Muscle layer of duodenum (tissue), 2 donors: ENCODE results near the gene ATP9B.

ENCODE experiments used
- H3K27ac ChIP-seq: one replicate; pipeline ENCODE4 v1.7.0; 2013; ENCODE audit warnings: mild to moderate bottlenecking, low read length
- H3K27me3 ChIP-seq: one replicate; pipeline ENCODE4 v1.7.0; 2013; ENCODE audit warnings: low read depth, mild to moderate bottlenecking, control low read depth, low read length
- H3K36me3 ChIP-seq, 2 donors: one replicate each; pipeline ENCODE4 v1.7.0; 2013; ENCODE audit warnings: low read length in 2 of 2, control low read depth in 1 of 2, mild to moderate bottlenecking in 1 of 2; ENCODE audit not compliant: insufficient read depth in 2 of 2, control insufficient read depth in 1 of 2
- H3K4me1 ChIP-seq, 2 donors: one replicate each; pipeline ENCODE4 v1.7.0; 2013; ENCODE audit warnings: low read length in 2 of 2, mild to moderate bottlenecking in 2 of 2, control low read depth in 1 of 2, moderate library complexity in 1 of 2; ENCODE audit not compliant: insufficient read depth in 2 of 2, control insufficient read depth in 1 of 2
- H3K4me3 ChIP-seq, 2 donors: one replicate each; pipeline ENCODE4 v1.7.0; 2013; ENCODE audit warnings: low read length in 2 of 2, low read depth in 1 of 2, mild to moderate bottlenecking in 1 of 2
- H3K9me3 ChIP-seq, 2 donors: one replicate each; pipeline ENCODE4 v1.7.0; 2013; ENCODE audit warnings: low read length in 2 of 2, control low read depth in 1 of 2, mild to moderate bottlenecking in 1 of 2; ENCODE audit not compliant: control insufficient read depth in 1 of 2
- donor health status: healthy.

ATP9B gene

DNA sequence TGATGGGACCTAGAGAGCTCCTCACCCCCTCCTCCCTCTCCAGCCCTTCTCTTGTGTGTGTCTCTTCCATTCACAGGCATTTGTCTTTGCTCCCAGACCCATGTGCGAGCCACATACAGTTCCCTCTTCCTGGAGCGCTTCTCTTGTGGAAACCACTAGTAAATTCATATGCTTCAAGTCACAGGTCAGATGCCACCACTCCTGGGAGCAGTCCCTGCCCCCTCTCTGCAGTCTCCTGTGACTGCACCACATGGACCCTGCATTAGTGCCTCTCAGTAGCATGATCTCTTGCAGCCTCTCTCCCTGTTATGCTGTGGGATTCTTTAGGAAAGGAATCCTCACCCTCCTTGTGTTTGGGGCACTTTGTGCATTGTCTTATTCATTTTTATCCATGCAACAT lies 230.1 kb downstream of the ATP9B start:
- no peaks in the 10 kb centered on the region for H3K9me3 ChIP-seq
- no peaks in the 10 kb centered on the region for H3K4me1 ChIP-seq
- H3K36me3 ChIP-seq: peaks cover 17 to 25% of the 10 kb centered on the region in 2 donors
- H3K27me3 ChIP-seq: no peaks in the 10 kb centered on the region
- no peak overlapping the region for H3K4me3 ChIP-seq
- H3K27ac ChIP-seq: no peak overlapping the region

DNA sequence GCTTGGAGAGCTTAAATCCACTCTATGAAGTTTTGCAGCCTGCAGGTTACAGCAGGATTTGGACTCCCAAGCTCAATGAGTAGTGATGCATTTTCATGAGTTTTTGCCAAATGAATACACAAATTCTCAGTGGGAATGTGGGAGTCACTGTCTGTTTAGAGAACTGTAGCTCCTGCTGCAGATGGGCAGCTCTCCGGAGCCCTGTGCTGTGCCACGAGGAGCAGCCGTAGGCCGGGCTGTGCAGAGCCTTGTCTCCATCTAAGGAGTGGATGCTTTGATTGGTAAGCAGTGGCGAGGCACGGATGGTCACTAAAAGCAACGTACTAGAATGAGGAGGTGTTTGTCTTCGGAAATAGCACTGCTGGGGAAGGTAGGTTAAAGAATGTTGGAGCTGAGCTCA lies 230.5 kb downstream of the ATP9B start:
- H3K4me3 ChIP-seq: no peak overlapping the region
- no peak overlapping the region for H3K27ac ChIP-seq
- H3K36me3 ChIP-seq: peaks cover 17 to 25% of the 10 kb centered on the region in 2 donors
- no peaks in the 10 kb centered on the region for H3K4me1 ChIP-seq
- no peaks in the 10 kb centered on the region for H3K27me3 ChIP-seq
- H3K9me3 ChIP-seq: no peaks in the 10 kb centered on the region

GRCh38 chr18:79300413-79300812 lies 231.2 kb downstream of the ATP9B start:
- H3K4me3 ChIP-seq: no peak overlapping the region
- no peaks in the 10 kb centered on the region for H3K4me1 ChIP-seq
- no peak overlapping the region for H3K27ac ChIP-seq
- peaks cover 17 to 26% of the 10 kb centered on the region in 2 donors for H3K36me3 ChIP-seq
- no peaks in the 10 kb centered on the region for H3K27me3 ChIP-seq
- H3K9me3 ChIP-seq: no peaks in the 10 kb centered on the region

GRCh38 chr18:79302120-79302519 lies 232.9 kb downstream of the ATP9B start:
- Histone ChIP-seq H3K4me1 (no peaks in the 10 kb centered on the region), H3K36me3 (peaks cover 29 to 32% of the 10 kb centered on the region in 2 donors), H3K27me3 (no peaks in the 10 kb centered on the region), H3K4me3 (no peak overlapping the region), H3K27ac (no peak overlapping the region), H3K9me3 (no peaks in the 10 kb centered on the region)

DNA sequence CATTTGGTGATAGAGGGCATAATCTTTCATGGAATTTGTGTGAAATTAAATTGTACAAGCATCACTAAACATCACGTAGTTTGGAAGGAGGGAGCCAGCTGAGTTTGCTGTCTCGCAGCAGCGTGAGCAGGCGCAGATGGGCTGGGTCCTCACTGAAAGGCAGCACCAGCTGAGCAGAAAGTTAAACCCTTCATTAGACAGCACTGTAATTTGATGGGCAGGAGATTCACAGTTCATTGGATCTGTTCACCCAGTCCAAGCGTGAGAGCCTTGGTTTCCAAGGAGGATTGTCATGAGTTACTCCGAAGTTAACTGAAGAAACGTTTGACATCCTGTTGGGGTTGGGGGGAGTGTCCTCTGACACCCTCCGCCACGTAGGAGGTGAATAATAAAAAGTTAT lies 236.7 kb downstream of the ATP9B start:
- H3K36me3 ChIP-seq: peaks cover 33 to 34% of the 10 kb centered on the region in 2 donors
- no peaks in the 10 kb centered on the region for H3K9me3 ChIP-seq
- no peaks in the 10 kb centered on the region for H3K27me3 ChIP-seq
- H3K4me3 ChIP-seq: no peak overlapping the region
- H3K4me1 ChIP-seq: no peaks in the 10 kb centered on the region
- no peak overlapping the region for H3K27ac ChIP-seq

DNA sequence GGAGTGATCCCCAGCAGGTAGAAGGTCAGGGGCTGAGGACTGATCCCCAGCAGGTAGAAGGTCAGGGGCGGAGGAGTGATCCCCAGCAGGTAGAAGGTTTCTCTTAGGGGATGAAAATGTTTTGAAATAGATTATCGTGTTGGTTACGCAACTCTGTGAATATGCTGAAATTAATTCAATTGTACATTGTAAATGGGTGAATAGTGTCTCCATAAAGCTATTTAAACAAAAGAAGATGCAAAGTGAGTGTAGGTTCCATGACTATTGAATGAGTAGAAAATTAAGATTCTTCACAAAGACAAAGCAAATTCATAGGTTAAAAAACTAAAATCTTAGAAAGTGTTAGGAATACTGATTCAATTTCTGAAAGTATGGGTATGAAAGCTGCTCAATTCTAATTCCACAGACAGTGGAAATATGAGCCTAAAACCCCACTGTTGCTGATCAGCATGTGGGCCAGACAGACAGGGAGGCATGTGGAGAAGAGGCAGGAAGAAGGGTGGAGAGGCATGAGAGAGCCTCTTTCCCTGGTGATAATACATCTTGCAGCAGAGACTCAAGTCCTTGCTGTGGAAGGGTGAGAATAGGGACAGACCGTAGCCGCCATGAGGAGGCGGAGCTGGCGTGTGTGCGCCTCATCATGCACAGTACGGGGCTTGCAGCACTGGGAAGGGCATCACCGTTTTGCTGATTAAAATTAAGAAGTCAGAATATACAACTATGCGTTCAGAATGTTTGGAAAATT lies 240.6 kb downstream of the ATP9B start:
- Histone ChIP-seq H3K36me3 (peaks cover 28 to 29% of the 10 kb centered on the region in 2 donors), H3K4me1 (no peaks in the 10 kb centered on the region), H3K4me3 (no peak overlapping the region), H3K9me3 (no peaks in the 10 kb centered on the region), H3K27me3 (no peaks in the 10 kb centered on the region), H3K27ac (no peak overlapping the region)

DNA sequence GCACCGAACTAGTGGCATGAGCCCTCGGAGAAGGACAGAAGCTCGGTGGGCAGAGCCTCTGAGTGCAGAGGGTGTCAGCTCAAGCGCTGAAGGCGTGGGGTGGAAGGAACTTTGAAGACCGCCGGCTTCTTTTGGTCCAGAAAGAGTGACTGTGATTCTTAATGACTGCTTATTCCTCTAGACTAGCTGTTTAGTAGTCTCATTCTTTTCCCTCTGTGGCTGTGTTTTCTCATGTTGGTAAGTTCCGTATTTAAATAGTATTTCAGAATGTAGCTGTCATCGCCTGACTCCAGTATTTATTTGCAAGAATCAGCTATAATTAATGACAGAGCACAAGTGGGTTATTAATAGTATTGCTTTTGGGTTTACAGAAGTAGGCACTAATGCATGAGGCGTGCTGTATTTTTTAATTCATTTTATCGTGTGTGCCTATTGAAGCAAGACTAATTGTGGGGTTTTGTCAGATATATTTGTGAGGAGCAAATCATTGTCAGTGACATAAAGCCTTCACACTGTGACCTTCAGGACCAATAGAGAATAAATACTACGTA lies 245.7 kb downstream of the ATP9B start:
- Histone ChIP-seq H3K27ac (no peak overlapping the region), H3K36me3 (peaks cover 9 to 28% of the 10 kb centered on the region in 2 donors), H3K27me3 (no peaks in the 10 kb centered on the region), H3K4me1 (no peaks in the 10 kb centered on the region), H3K9me3 (peaks cover 0 to 6% of the 10 kb centered on the region in 2 donors), H3K4me3 (no peak overlapping the region)

DNA sequence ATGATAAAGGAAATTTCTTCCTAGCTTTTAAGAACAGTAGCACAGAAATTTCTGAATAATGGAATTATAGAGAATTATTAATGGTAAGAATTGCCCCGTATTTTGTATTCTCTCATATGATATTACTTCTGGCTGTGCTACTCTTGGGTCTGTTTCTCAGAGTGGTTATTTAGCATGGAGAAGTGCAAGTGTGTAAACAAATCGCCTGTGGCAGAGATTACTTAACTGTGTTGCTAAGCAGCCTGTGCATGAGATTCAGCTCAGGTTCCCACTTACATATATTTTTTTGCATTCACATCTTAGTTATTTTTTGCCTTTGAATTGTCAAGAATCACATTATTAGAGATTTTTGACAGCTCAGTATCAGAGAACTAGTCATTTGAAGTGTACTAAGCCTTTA lies 246.4 kb downstream of the ATP9B start:
- peaks cover 9 to 25% of the 10 kb centered on the region in 2 donors for H3K36me3 ChIP-seq
- no peak overlapping the region for H3K4me3 ChIP-seq
- H3K27me3 ChIP-seq: no peaks in the 10 kb centered on the region
- peaks cover 0 to 6% of the 10 kb centered on the region in 2 donors for H3K9me3 ChIP-seq
- H3K4me1 ChIP-seq: no peaks in the 10 kb centered on the region
- H3K27ac ChIP-seq: no peak overlapping the region

- Histone ChIP-seq H3K36me3 (peaks cover 0 to 24% of the 10 kb centered on the region in 2 donors), H3K27ac (no peak overlapping the region), H3K4me1 (no peaks in the 10 kb centered on the region), H3K9me3 (peaks cover 0 to 6% of the 10 kb centered on the region in 2 donors), H3K4me3 (no peak overlapping the region), H3K27me3 (no peaks in the 10 kb centered on the region)
Measured at GRCh38 chr18:79317703-79318102, 248.5 kb downstream of the ATP9B start.

DNA sequence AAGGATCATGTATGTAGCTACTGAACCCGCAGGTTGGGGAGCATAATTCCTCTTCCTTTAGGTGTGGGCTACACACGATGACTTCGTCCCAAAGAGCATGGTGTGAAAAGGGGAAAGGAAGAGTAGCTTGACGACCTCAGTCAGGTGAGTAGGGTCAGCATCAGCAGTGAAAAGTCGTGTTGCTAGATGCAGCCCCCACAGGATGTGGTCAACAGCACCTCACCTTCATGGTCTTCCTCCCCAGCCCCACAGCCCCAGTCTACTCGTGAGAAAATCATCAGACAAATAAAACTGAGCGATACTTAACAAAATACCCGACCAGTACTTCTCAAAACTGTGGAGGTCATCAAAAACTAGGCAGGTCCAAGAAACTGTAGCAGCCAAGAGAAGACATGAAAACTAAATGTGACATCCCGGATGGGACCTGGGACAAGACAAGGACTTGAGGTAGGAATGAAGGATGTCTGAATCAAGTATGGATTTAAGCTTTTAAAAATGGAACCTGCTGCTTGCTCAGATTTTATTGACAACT lies 249.0 kb downstream of the ATP9B start:
- H3K9me3 ChIP-seq: peaks cover 0 to 6% of the 10 kb centered on the region in 2 donors
- H3K4me3 ChIP-seq: no peak overlapping the region
- H3K27ac ChIP-seq: no peak overlapping the region
- peaks cover 0 to 24% of the 10 kb centered on the region in 2 donors for H3K36me3 ChIP-seq
- no peaks in the 10 kb centered on the region for H3K4me1 ChIP-seq
- no peaks in the 10 kb centered on the region for H3K27me3 ChIP-seq

DNA sequence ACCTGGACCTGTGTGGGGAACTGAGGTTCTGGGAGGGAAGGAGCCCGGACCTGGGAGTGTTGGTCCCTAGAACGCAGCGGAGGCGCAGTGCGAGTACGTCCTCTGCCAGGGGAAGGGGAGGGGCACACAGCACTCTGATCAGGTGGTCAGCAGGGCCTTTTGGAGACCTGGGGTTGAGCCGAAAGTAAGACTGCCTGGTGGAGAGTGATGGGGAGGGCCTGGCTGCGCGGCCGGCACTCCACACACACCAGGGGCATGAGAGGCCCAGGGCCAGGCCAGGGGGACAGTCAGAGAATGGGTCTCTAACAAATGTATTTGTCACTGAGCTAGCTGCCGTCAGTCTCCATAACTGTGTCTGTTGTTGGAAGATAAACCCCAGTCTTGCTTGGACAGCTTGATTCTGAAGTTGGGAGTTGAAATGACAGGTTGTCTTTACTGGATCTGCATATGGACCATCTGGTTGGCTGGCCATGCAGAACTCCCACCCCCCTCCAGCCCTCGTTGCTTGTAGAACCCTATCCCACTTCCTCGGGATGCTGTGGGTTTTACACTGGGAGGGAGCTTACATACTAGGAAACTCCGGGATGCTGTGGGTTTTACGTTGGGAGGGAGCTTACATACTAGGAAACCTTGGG lies 251.1 kb downstream of the ATP9B start:
- Histone ChIP-seq H3K9me3 (peaks cover 0 to 6% of the 10 kb centered on the region in 2 donors), H3K27me3 (no peaks in the 10 kb centered on the region), H3K4me1 (no peaks in the 10 kb centered on the region), H3K27ac (no peak overlapping the region), H3K36me3 (peaks cover 0 to 24% of the 10 kb centered on the region in 2 donors), H3K4me3 (no peak overlapping the region)
